GM21423 (cell line): ENCODE measurements around the gene RNF26.
"Not testable (repeated sequence)": the region's sequence is repeated elsewhere in the genome, so short reads cannot be mapped to it uniquely, and the experiment has no call there.

Experiments
- ATAC-seq: cut with Tn5 transposase; IDR thresholded peaks from one replicate; pipeline ENCODE4 v1.9.1; 2021; ENCODE audit warnings: mild to moderate bottlenecking, moderate library complexity; ENCODE audit not compliant: unreplicated experiment

RNF26 gene

DNA sequence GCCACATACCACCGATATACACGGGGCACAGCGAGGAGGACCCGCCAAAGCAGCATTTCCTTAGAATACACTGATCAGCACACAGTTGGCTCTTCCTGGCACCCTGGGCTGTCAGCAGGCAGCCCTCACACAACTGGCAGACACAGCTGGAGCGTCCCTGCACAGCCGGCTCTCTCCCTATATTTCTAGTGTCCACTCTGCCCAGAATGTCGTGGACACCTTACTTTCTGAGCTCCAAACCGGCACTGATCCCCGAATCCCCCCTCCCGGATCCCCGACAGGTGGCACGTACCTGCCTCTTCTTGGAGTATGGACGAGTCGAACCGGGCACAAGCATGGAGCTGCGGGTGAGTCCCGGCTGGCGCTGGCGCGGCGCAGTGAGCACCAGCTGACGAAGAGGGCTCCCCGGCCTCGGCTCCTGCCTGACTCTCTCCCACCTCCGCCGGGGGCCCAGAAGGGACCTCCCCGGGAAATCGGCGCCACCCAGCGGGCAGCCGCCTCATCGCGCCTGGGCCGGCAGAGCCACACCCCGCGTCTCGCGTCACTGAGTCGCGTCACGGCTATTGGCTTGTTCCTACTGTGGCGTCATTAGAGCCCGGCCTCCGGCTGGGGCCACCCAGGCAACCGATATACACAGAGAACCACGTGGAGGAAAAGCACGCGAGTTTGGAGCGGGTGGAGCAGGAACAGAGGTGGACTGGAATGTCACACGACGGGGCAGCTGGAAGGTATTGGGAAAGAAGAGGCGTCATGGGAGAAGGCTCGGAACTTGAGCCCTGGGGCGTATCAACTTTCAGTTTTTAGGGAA is 47.1 kb downstream of the RNF26 start, which contains the start of gene USP2:
TSS of gene USP2 (minus strand) at position 510 of the 808 bp plus-strand sequence. CDS start 8,210 bp downstream, outside the sequence.
- ATAC-seq = peak; percentile 96

DNA sequence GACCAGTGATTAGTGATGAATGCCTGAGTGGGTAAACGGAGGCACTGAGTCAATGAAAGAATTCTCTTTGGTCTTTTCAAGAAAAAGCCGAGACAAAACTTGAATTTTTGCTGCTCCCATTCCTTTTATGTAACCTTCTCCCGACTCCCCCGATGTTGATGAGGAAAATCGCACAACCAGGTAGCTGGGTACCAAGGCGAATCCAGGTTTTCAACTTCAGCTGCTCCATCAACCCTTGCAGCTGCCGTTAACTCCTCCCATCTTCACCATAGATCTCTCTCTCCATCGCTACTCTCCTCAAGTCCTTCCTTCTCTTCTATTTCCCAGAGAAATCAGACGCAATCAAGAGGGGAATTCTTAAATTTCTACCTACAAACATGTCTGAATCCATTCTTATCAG is 47.8 kb downstream of the RNF26 start:
- ATAC-seq = no peak

DNA sequence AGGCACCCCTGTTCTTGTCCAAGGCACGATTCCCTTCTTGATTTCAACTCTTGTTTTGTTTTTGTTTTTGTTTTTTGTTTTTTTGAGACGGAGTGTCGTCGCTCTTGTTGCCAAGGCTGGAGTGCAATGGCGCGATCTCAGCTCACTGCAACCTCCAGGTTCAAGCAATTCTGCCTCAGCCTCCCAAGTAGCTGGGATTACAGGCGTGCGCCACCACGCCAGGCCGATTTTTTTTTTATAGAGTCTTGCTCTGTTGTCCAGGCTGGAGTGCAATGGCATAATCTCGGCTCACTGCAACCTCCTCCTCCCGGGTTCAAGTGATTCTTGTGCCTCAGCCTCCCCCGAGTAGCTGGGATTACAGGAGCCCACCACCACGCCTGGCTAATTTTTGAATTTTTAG is 48.2 kb downstream of the RNF26 start:
- not testable (repeated sequence) for ATAC-seq

DNA sequence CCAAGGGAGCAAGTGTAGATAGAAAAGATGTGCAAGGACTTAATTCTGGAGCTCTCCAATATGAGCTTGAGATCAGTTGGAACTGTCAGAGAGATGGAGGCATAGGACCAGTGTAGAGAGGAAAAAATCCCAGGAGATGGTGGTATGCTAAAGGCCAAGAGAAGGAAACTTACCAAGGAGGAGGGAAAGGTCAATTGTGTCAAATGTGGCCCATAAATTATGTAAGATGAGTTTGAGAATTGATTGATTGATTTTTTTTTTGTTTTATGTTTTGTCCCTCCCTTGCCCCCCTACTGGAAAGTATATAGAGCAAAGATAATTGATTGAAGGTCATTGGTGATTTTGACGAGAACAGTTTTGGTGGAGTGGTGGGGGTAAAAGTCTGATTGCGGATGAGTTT is 50.0 kb downstream of the RNF26 start:
- no peak for ATAC-seq
